HG03439 (cell line): ENCODE results near the gene YLPM1.

ENCODE experiments used
- ATAC-seq: cut with Tn5 transposase; IDR thresholded peaks from one replicate; pipeline ENCODE4 v1.9.1; 2021; ENCODE audit warnings: mild to moderate bottlenecking, moderate library complexity; ENCODE audit not compliant: unreplicated experiment

YLPM1 gene

DNA sequence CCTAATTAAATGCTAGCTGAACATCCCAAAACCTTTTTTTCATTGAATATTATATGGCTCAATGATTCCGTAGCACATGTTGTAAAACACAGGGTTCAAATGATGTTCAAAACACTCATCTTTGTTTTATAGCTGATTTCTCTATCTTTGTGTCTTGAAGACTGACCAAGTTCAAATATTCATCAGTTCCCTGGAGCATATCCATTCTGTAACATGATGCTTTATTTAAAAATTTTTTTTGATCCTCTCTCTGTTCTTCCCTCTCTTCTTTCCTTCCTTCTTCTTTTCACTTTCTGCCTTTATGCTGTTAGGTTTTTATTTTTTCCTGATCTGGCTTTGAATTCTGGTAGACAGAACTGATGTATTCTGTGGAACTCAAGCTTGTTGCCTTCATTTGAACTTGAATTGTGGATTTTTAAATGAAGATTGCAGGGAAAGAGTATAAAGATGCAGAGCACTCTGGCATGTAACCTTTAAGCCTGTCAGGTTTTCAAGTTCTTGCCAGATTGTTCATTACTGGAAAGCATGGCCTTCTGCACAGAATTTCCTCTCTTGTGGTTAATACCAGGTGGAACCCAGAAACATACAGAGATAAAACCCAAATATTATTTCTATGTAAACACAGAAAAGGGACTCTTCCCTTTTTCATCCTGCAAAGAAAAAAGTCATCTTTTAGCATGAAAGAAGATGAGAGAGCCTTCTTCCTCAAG lies 73.3 kb downstream of the YLPM1 start:
- ATAC-seq: no peak

DNA sequence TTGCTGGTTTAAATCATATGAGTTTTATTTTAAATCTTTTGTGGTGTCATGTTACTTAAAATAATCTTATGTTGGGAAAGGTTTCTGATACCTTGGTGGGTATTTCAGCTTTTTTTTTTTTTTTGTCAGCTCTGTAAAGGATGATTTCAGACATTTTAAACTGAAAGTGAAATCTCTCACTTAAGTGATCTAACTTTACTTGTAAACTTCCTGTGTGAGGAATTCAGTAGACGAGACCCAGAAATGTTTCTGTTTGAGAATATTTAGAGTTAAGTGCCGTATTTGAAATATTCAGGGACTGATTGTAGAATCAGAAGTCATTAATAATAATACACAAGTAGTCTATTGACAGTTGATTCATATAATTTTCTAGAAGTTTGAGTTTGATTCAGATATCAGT lies 75.0 kb downstream of the YLPM1 start:
- no peak for ATAC-seq

DNA sequence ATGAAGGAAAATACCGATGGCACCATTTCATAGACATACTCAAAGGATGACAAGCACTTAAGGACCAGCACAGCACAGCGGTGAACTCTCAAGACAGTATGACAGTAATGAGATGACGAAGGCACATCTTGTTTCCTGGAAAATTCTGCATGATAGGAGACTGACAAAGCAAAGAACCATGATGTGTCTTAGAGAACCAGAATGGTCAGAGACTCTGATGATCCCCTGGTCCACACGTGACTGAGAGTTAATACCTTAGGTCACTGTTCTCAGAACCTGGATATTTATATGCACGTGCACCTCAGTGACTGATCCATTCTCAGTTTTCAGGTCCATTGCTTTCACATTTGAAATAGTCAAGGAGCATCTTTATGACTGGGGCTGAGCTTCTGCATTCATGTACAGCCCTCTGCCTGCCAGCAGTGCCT lies 77.5 kb downstream of the YLPM1 start:
- peak; percentile 64 for ATAC-seq

DNA sequence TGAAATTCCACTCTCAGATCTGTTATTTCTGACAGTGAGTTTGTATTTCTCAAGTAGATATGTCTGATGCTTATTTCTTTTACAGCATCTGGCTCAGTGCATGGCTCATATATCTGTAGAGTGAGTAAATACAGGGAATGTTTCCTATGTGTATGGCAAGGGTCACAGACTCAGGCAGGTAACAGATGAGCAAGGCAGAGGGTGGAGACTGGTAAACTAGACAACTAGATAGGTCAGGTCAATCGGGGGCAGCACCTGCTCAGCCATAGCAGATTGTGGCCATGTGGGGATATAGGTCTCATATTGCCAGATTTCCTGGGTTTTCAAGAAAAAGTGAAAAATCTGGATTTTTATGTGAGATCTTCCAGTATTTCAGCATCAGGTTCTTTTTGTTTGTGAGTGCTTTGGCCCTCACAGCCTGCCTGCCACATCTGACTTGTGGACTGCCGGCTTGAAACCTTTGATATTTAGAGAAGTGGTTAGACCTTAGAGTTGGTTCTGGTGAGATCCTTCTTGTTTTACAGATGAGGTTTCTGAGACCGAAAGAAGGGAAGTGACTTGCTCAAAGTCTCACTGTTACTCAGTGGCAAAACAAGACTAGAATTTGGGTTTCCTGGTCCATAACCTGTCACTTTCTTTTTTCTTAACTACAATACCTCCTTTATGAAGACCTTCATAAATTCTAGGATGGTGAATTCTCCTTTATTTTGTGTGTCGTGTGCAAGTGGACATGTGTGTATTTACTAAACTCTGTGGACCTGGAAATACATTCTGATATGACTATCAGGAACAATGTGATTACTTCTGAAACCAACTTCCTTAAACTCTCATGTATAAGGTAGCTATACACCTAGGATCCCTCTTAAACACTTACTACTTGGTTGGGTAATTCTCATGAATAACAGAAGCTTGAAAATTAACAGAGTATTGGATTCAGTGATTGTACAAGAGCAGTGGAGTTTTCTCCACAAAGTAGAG lies 78.4 kb downstream of the YLPM1 start:
- ATAC-seq: peak; percentile 66

DNA sequence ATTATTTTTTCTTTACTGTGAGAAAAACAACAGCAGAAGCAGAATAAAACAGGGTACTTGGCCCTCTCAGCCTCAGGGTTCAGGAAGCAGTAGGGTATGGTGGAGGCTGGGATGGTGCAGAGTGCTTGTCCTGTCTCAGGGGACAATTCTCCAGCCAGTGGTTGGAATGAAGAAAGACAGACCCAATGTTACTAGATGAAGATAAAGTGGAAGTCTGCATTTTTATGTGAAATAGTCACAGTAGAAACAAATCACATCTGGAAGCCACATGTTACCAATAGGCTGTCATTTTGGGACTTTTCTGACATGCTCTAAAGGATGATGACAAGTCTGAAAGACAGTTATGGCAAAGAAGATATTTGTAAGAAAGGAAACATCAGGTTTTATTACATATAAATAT lies 80.5 kb downstream of the YLPM1 start:
- ATAC-seq: no peak

DNA sequence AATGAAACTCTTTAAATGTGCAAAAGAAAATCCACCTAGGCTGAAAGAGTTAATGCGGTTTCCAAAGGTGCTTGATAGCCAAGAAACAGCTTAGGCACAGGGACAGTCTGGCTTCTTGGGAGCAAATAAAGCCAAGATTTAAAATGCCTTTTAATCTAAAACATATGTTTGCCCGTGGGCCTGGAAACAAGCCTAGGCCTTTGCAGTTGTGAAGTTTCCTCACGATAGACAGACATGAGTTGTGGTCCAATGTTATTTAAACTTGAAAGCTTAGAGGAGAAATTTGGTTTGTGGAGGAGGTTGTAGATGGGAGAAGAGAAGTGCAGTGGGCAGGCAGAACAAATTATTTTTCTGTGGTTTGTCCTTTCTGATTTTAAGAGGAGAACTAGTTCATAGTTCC lies 83.1 kb downstream of the YLPM1 start:
- ATAC-seq: no peak

DNA sequence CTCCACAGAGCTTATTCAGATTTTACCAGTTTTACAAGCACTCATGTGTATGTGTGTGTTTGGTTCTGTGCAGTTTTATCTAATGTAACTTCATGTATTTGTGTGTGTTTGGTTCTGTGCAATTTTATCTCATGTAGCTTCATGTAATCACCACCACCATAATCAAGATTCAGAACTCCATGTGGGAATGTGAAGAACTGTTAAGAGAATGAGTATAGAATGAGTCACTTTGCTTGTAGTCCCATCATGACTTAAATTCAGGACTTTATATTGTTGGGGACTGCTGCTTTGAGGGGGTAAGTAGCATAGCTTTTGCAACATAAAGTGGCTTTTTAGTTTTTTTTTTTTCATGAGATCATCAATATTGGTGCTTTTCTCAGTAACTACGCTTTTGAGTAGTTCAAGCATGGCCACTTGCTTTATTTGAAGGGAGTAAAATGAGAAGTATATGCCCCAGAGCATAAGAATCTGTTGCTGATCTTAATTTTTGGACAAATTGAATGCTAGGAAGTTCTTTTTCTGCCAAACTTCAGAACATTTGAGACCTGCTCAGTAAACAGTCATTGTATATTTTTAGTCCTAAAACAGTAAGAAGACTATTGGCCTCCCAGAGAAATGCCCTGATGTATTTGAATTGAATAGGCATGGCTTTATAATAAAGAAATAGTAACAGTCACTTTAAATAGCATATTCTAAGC lies 84.0 kb downstream of the YLPM1 start:
- no peak for ATAC-seq

DNA sequence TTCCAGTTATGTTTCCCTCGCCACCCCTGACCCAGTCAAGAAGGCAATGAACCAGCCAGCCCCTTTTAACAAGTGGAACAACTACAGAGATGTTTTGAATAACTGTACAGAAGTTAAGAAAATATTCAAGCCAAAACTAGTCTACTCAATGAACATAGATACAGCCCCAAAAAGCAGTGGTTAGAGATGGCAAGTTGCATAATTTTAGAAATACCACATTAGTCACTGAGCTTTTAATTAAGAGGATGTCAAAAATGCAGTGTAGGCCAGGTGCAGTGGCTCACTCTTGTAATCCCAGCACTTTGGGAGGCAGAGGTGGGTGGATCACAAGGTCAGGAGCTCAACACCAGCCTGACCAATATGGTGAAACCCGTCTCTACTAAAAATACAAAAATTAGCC lies 85.7 kb downstream of the YLPM1 start:
- ATAC-seq: no peak

DNA sequence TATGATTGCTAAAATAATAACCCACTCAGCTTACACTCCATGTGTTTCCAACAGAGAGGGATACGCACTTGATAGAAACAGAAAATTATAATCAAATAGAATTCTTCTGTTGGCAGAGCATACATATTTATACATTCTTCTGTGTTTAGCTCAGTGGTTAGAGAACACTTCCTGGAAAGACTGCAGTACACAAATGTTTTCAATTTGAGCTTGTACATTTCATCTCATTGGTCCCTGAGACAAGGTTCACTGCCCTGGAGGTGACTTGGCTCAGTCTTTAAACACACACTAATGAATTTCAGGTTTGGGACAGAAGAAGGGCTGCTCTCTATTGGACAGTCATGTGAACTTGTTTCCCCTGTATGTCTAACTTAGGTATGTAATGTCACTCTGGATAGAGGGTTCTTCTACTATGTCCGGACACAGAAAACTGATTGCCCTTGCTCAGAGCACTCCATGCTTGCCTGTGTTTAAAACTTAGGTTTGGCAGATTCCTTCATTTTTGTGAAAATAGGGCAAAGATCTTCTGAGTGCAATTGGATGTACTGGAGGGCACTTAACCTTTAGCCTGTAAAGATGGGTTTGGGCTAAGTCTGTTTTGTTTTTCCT lies 89.9 kb downstream of the YLPM1 start:
- ATAC-seq: no peak

DNA sequence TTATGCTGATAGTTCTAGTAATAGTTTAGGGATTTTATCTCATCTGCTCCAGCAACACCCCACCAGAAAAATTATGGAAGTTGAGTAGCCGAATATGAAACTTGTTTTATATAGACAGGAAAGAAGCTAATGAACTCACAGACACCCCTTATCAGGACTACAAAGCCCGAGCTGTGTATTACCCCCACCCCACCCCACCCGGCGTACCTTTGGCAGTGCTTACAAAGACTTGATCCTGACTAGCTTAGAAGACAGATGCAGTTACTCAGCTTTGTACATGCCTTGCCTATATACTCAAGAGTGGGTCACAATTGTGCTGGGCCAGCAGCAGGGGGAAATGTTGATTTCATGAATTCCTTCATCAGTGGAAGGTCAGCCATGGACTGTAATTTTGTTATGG lies 90.5 kb downstream of the YLPM1 start:
- ATAC-seq: no peak

DNA sequence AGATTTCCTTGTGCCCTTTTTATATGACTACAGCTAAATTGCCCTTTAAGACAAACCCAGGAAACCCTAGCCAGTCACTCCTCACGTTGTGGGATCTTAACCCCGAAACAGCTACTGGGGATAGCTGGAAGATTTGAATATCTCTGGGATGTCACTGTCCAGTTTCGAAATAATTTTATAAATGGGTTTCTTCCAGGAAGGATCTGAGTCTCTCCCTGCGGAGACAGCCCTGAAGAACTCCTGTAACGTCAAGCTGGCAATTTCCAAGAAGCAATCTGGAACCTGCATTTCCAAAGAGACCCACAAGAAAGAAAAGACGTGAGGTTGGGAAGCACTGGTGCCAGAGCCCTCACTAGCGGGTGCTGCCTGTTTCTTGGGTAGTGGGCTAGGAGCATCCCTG lies 91.9 kb downstream of the YLPM1 start:
- no peak for ATAC-seq

DNA sequence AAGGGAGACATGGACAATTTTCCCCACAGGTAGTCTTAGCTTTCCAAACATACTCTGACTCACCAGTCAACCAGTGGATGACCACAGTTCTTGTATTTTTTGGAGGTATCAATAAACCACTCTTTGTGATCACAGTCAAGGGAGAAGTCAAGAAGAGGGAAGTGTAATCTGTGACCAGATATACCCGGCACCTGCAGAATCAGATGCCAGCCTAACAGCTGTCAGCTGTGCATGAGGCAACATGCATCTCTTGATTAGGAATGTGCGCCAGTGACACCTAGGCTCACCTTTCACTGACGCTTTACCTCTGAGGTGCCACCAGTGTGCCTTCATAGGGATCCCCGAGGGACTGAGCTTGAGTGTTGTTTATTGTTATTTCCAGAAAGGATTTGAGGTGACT lies 92.8 kb downstream of the YLPM1 start:
- ATAC-seq: no peak

DNA sequence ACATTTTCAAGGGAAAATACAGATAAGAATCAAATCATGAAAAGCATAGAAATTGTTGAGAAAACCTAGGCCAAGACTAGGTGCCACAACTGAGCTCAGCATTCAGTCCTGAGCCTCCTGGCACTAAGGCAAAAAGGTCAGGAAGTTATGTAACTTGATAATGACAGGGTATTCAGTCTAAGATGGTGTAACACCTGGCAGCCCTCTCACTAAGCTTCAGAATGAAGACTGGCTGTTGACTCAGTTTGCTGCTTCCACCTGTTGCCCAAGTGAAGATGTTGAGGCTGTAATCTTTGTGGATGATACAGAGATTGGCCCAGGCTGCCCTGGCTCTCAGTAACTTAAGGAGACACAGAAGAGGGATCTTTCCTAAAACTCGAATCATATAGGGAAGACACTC lies 93.2 kb downstream of the YLPM1 start:
- ATAC-seq: no peak

DNA sequence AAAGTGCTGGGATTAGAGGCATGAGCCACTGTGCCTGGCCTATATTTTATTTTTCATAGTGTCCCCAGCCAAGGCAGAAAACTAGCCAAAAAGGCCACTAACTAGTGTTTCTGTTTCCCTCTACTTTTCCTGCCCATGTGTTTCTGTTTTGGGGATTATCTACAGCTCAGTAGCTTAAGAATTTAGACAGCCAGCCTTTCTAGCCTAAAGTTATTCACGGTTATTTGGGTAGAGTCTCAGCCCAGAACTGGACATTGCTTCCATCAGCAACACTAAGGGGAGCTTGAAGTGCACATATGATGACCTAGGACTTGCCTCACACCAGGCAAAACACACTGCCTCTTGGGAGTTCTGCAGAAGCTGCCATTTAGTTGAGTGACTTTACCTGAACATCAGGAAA lies 94.9 kb downstream of the YLPM1 start:
- no peak for ATAC-seq

DNA sequence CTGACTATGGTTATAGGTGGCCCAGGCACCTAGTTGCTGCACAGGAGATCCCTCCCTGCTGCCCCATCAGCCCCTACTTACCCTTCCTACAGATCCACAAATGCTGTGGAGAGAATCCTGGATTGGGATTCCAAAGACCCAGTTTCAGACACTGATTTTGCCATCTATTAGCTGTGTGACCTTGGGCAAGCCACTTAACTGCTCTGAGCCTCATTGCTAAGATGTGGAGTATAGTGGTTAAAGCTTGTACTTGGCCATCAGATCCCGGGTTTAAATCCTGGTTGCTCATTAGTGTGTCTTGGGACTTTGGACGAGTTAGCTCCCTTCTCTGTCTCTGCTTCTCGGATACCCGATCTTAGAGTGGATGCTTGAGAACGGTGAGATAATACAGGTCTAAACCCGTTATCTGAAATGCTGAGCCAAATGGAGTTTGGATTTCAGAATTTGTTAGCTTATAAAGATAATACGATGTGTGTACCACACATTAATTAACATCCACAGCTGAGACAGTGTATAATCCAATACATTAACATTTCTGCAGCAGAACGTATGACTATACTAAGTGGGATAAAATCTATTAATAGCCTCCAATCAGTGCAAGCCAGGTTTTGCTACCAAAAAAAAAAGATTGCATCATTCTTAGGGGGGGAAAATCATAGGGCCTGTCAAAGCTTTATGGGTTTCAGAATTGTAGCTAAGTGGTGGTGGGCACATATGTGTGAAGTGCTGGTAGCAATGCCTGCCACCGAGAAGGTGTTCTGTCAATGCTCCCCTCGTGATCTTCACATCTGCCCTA lies 96.8 kb downstream of the YLPM1 start:
- ATAC-seq: no peak

DNA sequence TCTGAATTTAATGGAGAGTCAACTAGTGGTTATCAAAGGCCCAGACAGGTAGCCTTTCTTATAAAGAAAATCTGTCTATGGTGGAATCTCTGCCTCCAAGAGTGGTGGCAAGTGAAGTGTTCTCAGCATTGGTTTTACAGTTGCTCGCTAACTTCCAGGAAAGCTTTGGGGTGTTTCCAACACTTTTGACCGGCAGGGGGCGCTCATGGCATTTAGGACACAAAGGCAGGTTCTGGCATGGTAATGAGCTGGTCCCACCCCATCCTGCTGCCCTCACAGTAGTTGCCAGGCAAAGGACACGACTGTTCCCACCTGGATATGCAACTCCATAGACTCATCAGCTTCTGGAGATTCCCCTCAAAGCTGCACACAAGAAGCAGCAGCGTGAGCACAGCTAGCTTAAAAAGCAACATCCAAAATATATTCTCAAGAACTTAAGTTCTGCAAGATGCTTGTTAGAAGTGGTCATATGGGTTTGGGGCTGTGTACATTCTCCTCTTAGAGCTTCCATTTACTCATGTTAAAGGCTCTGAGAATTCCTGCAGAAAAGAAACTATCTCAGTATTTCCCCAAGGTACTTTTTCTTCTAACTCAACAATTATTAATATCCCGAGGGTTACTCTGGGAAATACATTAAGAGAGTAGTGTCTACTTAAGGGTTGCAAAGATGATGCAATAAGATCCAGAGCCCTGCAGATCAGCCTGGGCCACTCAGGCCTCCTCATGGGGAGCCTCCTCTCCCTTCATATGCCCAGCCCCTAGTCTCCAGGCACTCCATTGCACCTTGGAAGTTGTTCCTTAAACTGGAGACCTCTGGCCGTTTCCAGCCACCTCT lies 98.0 kb downstream of the YLPM1 start:
- no peak for ATAC-seq

DNA sequence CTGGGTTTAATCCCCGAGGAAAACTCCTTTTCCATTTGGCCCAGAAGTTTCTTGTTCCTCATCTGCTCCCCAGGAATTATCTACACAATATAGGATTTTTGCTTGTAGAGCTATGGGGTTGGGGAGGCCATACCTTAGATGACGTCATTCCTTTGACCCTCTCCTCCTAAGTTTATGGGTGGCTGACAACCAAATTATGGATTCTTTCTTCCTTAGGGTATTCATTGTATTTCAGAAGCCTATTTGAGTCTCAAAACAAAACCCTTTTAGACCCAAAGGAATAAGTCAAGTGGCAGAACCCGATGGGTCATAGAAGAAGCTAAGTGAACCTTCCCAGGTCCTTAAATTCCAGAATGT lies 98.6 kb downstream of the YLPM1 start:
- no peak for ATAC-seq

DNA sequence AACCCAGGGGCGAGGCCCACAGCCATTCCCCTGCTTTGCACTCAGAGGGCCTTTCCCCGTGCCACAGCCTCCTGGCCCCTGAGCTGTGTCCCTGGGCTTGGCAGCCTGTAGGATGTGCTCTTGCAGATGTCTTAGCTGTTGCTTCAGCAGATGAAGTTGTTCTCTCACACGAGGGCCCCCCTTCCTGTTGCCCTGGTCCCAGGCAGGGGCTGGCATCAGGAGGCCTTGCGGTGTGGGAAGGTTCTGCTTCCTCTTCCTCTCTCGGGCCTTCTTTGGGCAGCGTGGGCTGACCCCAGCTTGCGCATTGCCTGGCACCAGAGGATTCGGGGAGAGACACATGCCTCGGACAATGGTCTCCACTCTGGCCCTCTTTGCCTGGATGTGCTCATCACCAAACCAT lies 100.2 kb downstream of the YLPM1 start:
- ATAC-seq: no peak

DNA sequence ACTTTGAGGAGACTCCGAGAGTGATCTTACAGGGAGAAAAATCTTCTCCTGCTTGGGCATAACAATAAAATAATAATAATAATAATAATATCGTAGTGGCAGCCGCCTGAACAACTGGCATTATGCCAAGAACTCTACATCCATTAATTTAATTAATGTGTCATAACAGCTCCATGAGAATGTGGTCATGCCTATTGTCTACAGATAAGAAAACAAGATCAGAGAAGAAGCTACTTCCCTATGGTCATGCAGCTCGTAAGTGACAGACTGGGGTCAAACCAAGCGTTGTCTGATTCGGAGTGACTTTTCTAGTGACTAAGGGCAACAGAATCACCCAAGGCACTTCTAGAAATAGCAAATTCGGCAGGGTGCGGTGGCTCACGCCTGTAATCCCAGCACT lies 101.1 kb downstream of the YLPM1 start:
- no peak for ATAC-seq

DNA sequence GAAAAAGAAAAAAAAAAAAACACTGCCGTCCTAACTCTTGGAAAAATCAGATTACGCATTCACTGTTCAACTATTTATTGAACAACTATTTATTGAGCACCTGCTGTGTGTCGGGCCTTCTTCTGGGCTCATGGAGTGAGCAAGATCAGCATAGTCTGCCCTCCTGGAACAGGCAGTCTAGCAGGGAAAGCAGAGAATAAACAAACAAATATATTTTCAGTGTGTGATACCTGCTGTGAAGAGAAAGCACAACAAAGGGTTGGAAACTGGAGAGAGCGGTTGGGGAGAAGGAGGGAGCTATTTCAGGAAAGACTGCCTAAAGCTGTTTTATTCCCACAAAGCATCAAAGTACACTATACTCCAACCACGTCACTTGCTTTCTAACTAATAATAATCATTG lies 102.0 kb downstream of the YLPM1 start:
- ATAC-seq: no peak
